ENCODE results near the gene ROR2.

GRCh38 chr9:91817106-91817492 lies 132.9 kb downstream of the ROR2 start:
- TF ChIP-seq CTCF (IDR thresholded peaks at IDR 0.05), result no peak
- no peak for TF ChIP-seq EP300 (IDR thresholded peaks at IDR 0.05; ENCODE audit: low read depth)
- no peak for TF ChIP-seq POLR2A (IDR thresholded peaks at IDR 0.05)
- TF ChIP-seq POLR2AphosphoS5 (IDR thresholded peaks at IDR 0.05), result no peak
